AG09319 (cell line): ENCODE results near the gene ABL2.
"Not testable (repeated sequence)": the region's sequence is repeated elsewhere in the genome, so short reads cannot be mapped to it uniquely, and the experiment has no call there.

ENCODE experiments used
- DNase-seq: peaks from one replicate; pipeline ENCODE4 v3.0.0-alpha.2; 2010; ENCODE audit warnings: low read depth; ENCODE audit errors: extremely low read depth
- TF ChIP-seq, protein P1 (sequence below): IDR thresholded peaks from 2 replicates; pipeline ENCODE4 v1.5.1; 2011; ENCODE audit warnings: low read depth, mild to moderate bottlenecking, inconsistent platforms, low read length, moderate library complexity

Gene ABL2

DNA sequence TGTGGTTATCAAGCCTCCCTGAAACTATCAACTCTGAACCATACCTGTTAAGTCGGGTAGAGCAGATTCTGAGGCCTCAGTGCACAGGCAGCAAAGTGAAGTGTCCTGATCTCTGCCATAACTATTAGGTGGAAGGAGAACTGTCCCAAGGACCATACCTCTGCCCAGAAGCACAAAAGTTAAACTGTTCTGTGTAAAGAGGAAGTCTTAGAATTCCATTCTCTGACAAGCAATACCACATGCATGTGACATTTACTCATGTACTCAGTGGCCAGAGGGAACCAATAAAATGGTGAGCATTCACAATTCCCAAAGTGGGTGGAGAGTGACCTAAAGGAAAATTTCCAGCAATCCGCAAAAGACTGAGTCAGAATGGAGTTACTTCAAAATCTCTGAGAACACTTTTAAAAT is 86.6 kb downstream of the ABL2 start:
- DNase-seq, result peak; percentile 80
- TF ChIP-seq, protein P1, sequence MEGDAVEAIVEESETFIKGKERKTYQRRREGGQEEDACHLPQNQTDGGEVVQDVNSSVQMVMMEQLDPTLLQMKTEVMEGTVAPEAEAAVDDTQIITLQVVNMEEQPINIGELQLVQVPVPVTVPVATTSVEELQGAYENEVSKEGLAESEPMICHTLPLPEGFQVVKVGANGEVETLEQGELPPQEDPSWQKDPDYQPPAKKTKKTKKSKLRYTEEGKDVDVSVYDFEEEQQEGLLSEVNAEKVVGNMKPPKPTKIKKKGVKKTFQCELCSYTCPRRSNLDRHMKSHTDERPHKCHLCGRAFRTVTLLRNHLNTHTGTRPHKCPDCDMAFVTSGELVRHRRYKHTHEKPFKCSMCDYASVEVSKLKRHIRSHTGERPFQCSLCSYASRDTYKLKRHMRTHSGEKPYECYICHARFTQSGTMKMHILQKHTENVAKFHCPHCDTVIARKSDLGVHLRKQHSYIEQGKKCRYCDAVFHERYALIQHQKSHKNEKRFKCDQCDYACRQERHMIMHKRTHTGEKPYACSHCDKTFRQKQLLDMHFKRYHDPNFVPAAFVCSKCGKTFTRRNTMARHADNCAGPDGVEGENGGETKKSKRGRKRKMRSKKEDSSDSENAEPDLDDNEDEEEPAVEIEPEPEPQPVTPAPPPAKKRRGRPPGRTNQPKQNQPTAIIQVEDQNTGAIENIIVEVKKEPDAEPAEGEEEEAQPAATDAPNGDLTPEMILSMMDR, result no peak

DNA sequence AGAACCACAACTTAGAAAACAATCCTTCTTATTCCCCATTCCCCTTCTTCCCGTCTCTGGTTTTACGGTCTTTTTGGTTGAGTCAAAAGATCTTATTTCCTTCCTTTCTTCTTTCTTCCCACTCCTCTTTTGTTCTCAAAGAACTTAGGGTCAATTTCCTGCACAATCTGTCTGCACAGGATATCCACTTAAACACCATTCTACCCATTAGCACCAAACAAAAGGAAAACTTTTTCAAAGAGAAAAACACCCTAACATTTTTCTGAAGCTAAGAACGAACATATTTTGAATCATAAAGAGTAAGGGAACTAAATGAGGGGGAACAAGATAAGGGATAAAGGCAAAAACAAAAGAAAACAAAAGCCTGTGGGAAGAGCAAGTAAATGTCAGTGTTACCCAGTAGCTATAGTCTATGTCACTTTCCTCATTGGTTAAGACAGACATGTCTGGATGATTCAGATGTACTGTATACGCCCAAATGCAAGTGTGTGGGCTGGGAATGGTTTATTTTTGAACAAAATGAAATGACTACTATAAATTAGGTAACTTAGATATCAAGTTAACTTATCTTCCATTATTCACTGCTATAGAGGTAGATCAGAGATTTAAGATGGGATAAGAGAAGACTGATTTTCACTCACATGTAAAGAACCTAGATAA is 87.8 kb downstream of the ABL2 start:
- TF ChIP-seq, protein P1, result no peak
- DNase-seq, result no peak

GRCh38 chr1:179138755-179139154 is 90.7 kb downstream of the ABL2 start:
- not testable (repeated sequence) for DNase-seq

DNA sequence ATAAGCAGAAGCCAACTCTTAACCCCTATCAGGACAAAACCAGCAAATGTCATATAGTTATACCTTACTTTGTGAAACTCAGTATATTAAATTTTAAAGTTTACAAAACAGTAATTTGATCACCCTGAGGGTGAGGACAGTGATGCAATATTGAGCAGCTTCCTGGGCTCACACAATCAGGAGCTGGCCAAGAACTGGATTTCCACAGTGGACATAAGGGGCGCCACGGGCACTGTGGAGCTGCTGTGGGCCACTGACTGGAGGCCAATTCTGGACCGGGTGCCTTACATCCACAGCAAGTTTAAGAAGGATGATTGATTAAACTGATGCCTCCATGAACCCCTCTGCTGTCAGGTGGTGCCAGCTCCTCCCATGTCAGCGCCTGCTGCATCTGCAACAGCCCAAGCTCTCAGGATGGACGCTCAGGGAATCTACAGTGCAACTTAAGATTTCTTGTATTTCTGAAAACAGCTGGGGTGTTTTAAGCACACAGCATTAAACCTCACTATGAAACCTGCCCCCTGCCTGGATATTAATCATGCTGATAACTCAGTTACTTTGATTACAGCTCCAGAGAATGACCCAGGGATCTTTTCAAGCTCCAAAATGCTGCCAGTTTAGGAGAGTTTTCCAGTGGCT is 91.7 kb downstream of the ABL2 start:
- TF ChIP-seq, protein P1, result no peak
- DNase-seq, result no peak

GRCh38 chr1:179135707-179136106 is 93.8 kb downstream of the ABL2 start:
- DNase-seq, result not testable (repeated sequence)

DNA sequence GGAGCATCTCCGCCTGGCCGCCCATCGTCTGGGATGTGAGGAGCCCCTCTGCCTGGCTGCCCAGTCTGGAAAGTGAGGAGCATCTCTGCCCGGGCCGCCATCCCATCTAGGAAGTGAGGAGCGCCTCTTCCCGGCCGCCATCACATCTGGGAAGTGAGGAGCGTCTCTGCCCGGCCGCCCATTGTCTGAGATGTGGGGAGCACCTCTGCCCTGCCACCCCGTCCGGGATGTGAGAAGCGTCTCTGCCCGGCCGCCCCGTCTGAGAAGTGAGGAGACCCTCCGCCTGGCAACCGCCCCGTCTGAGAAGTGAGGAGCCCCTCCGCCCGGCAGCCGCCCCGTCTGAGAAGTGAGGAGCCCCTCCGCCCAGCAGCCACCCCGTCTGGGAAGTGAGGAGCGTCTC is 94.3 kb downstream of the ABL2 start:
- DNase-seq, result not testable (repeated sequence)

DNA sequence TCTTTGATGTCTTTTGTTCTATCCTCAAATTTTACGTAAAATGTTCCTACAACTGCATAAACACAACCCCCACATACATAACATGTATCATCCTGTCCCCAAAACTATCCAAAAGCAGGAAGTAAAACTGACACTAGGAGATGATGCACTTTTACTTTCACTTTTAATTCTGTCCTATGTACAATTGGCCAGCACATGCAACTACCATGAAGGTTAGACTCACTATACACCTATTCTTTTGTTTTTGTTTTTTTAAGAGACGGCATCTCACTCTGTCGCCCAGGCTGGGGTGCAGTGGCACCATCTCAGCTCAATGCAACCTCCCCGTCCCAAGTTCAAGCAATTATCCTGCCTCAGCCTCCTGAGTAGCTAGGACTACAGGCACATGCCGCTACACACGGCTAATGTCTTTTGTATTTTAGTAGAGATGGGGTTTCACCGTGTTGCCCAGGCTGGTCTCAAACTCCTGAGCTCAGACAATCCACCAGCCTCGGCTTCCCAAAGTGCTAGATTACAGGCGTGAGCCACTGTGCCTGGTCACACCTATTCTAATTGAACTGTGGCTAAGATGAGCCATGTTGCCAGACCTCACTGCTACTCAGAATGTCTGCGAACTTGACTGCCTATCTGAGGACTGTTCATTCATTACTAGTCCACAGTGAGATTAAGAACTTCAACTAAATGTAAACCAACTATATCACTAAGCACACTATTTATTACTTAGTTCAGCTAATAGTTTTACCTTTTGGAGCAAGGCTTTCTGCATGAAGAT is 99.6 kb downstream of the ABL2 start:
- DNase-seq, result no peak
- TF ChIP-seq, protein P1, result no peak

GRCh38 chr1:179128520-179128919 is 101.0 kb downstream of the ABL2 start:
- DNase-seq, result no peak
- TF ChIP-seq, protein P1, result no peak
